ENCODE data around the gene P2RY11.

DNA sequence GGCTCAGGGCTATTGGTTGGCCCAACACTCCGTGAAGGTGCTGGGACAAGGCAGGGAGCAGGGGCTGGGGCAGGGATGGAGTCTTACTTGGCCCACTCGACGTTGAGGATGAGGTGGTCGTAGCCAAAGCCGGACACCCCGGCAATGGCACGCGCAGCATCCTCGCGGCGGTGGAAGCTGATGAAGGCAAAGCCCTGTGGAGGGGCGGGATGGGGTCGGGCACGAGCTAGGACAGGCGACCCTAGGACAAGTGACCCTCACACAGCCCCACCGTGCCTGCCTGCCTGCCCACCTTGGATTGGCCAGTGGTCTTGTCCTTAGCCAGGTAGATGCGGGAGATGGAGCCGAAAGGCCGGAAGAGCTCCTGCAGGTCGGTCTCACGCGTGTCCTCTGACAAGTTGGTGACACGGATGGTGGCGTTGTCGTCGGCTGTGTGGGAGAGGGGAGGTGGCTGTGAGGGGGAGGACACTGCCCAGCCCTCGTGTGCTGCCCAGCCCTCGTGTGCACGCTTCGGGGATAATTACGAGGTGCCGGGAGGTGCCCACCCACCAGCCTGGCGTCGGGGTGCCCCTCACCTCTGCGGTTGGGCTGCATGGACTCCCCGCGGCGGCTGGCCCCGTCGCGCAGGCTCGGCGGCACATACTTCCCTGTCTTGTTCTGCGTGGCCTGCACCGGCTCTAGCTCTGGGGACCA lies 4.0 kb downstream of the P2RY11 start:
- TF ChIP-seq, protein P1, sequence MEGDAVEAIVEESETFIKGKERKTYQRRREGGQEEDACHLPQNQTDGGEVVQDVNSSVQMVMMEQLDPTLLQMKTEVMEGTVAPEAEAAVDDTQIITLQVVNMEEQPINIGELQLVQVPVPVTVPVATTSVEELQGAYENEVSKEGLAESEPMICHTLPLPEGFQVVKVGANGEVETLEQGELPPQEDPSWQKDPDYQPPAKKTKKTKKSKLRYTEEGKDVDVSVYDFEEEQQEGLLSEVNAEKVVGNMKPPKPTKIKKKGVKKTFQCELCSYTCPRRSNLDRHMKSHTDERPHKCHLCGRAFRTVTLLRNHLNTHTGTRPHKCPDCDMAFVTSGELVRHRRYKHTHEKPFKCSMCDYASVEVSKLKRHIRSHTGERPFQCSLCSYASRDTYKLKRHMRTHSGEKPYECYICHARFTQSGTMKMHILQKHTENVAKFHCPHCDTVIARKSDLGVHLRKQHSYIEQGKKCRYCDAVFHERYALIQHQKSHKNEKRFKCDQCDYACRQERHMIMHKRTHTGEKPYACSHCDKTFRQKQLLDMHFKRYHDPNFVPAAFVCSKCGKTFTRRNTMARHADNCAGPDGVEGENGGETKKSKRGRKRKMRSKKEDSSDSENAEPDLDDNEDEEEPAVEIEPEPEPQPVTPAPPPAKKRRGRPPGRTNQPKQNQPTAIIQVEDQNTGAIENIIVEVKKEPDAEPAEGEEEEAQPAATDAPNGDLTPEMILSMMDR (conservative IDR thresholded peaks at IDR 0.05; ENCODE audit: low read depth, low read length), result no peak
- TF ChIP-seq RAD21 (IDR thresholded peaks at IDR 0.05; ENCODE audit: low read length) (no peak), POLR2A (IDR thresholded peaks at IDR 0.05; ENCODE audit: low read depth, low read length) (no peak), CEBPB (IDR thresholded peaks at IDR 0.05; ENCODE audit: low read depth, low read length) (no peak), MXI1 (IDR thresholded peaks at IDR 0.05; ENCODE audit: borderline replicate concordance, low read depth, low read length) (no peak), RCOR1 (IDR thresholded peaks at IDR 0.05; ENCODE audit: insufficient replicate concordance, low read length) (no peak)
- TF ChIP-seq, protein P2, sequence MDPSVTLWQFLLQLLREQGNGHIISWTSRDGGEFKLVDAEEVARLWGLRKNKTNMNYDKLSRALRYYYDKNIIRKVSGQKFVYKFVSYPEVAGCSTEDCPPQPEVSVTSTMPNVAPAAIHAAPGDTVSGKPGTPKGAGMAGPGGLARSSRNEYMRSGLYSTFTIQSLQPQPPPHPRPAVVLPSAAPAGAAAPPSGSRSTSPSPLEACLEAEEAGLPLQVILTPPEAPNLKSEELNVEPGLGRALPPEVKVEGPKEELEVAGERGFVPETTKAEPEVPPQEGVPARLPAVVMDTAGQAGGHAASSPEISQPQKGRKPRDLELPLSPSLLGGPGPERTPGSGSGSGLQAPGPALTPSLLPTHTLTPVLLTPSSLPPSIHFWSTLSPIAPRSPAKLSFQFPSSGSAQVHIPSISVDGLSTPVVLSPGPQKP (IDR thresholded peaks at IDR 0.05; ENCODE audit: borderline replicate concordance, low read depth, low read length), result no peak
- TF ChIP-seq, protein P3, sequence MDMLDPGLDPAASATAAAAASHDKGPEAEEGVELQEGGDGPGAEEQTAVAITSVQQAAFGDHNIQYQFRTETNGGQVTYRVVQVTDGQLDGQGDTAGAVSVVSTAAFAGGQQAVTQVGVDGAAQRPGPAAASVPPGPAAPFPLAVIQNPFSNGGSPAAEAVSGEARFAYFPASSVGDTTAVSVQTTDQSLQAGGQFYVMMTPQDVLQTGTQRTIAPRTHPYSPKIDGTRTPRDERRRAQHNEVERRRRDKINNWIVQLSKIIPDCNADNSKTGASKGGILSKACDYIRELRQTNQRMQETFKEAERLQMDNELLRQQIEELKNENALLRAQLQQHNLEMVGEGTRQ (IDR thresholded peaks at IDR 0.05; ENCODE audit: low read depth, low read length), result no peak

Measured in IMR-90 (cell line).